Caco-2 (cell line): ENCODE data around the gene MEOX1. TPM values are rescaled to one million over a fixed set of nuclear protein-coding genes. Genes with fewer than 3 reads are reported as not detected.
A peak's percentile ranks its signal among the peaks of the same experiment; 100 is the strongest.

ENCODE experiments used
- BruUV-seq: library from RNA; stranded (reverse); fragments of 400-500 nt; replicated peaks from 2 replicates; lab custom pipeline; 2021; lab: Mats Ljungman, UMichigan
- CTCF ChIA-PET: fragments of 300-600 bp; sonication (Branson Sonifier 250); formaldehyde crosslinking; loops from one replicate; lab custom pipeline; 2022; ENCODE audit warnings: antibody characterized with exemption; lab: Charles Lee
- POLR2A ChIA-PET: fragments of 300-600 bp; sonication (Branson Sonifier 250); formaldehyde crosslinking; loops from one replicate; lab custom pipeline; 2022; ENCODE audit warnings: antibody characterized with exemption; lab: Charles Lee
- DNase-seq, 2 experiments: peaks; one replicate each; pipeline versions ENCODE4 v3.0.0 to v3.0.0-alpha.2; 2020 to 2022
- H3K27me3 ChIP-seq: replicated peaks from 2 replicates; pipeline ENCODE4 v1.6.0; 2011; ENCODE audit warnings: low read length; ENCODE audit not compliant: control insufficient read depth, insufficient read depth
- H3K36me3 ChIP-seq: 2 replicates; pipeline ENCODE4 v1.5.1; 2011; ENCODE audit warnings: low read length; ENCODE audit not compliant: control insufficient read depth, insufficient read depth
- H3K4me1 ChIP-seq: fragments of 250-450 bp; sonication (Bioruptor Pico); 2 replicates; pipeline ENCODE4 v1.5.1; 2020; ENCODE audit warnings: mild to moderate bottlenecking
- H3K4me3 ChIP-seq: 2 replicates; pipeline ENCODE4 v1.5.1; 2011; ENCODE audit warnings: low read depth, mild to moderate bottlenecking, control low read depth, low read length
- H3K9me3 ChIP-seq: fragments of 250-450 bp; sonication (Bioruptor Pico); 2 replicates; pipeline ENCODE4 v1.5.1; 2020; ENCODE audit warnings: mild to moderate bottlenecking, moderate library complexity
- H3K27ac Mint-ChIP-seq: one replicate; pipeline ENCODE4 v1.8.0; 2022; ENCODE audit warnings: mixed read lengths; ENCODE audit not compliant: unreplicated experiment
- H3K27me3 Mint-ChIP-seq: one replicate; pipeline ENCODE4 v1.8.0; 2022; ENCODE audit warnings: mixed read lengths; ENCODE audit not compliant: insufficient read depth, unreplicated experiment
- H3K36me3 Mint-ChIP-seq: one replicate; pipeline ENCODE4 v1.8.0; 2022; ENCODE audit warnings: mild to moderate bottlenecking, mixed read lengths; ENCODE audit not compliant: insufficient read depth, unreplicated experiment
- H3K4me1 Mint-ChIP-seq: one replicate; pipeline ENCODE4 v1.8.0; 2022; ENCODE audit warnings: low read depth, mixed read lengths; ENCODE audit not compliant: unreplicated experiment
- H3K4me3 Mint-ChIP-seq: one replicate; pipeline ENCODE4 v1.8.0; 2022; ENCODE audit warnings: mild to moderate bottlenecking, moderate library complexity, mixed read lengths; ENCODE audit not compliant: unreplicated experiment
- H3K9me3 Mint-ChIP-seq: one replicate; pipeline ENCODE4 v1.8.0; 2022; ENCODE audit warnings: mixed read lengths; ENCODE audit not compliant: unreplicated experiment
- intact Hi-C: fragments of 100-400 bp; cut with micrococcal nuclease; formaldehyde crosslinking; loops from one replicate; pipeline ENCODE4 v1.10.0; 2022; ENCODE audit not compliant: unreplicated experiment
- total RNA-seq: library from RNA; stranded (reverse); gene quantifications from 2 replicates; pipeline ENCODE4 v1.2.3, GENCODE V29; 2022
- TF ChIP-seq, protein P1 (sequence below), 2 experiments: fragments of 200-600 bp in 1 of 2; IDR thresholded peaks; 1 replicate in 1 of 2; 2 replicates in 1 of 2; pipeline versions ENCODE4 v1.5.1 to v1.8.0; 2011 to 2022; ENCODE audit warnings: antibody characterized with exemption in 1 of 2, control low read depth in 1 of 2, inconsistent platforms in 1 of 2, low read depth in 1 of 2, low read length in 1 of 2, mild to moderate bottlenecking in 1 of 2, moderate library complexity in 1 of 2; ENCODE audit not compliant: insufficient read depth in 1 of 2, severe bottlenecking in 1 of 2, unreplicated experiment in 1 of 2

MEOX1 gene
- total RNA-seq, 1 experiment from 2014 or later: 1.7 TPM

DNA sequence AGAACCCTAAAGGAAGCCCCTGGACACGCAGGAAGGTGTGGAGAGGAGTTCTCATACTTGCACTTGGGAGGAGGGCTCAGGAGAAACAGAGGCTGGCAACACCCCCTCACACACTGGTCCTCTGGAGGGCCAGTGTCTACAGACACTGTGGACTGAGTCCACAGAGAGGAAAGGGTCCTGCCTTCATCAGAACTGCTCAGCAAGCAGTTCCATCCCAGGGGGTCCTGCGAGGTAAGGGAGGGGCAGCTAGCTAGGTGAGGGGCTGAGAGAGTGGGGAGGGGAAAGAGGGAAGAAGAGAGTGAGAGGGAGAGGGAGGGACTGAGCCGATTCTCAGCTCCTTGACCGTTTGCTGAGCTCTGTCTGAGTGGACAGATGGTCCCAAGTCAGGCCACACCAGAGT lies 17.7 kb upstream of the MEOX1 start:
- no peak overlapping the region for H3K4me3 ChIP-seq
- H3K27me3 ChIP-seq: no peaks in the 10 kb centered on the region
- H3K36me3 Mint-ChIP-seq: no peaks in the 10 kb centered on the region
- H3K4me3 Mint-ChIP-seq: no peak overlapping the region
- intact Hi-C loops: no loop called here
- no peaks in the 10 kb centered on the region for H3K27me3 Mint-ChIP-seq
- H3K9me3 Mint-ChIP-seq: no peaks in the 10 kb centered on the region
- ChIA-PET CTCF (interaction anchor here (0.6 to 1.0 kb wide), 3 partner anchors 14 to 154 kb away, joined by 3 to 4 read pairs (median 4); partner anchors contain the start of gene DUSP3), POLR2A (no interaction called here)
- H3K36me3 ChIP-seq: no peaks in the 10 kb centered on the region
- H3K4me1 ChIP-seq: peaks cover 19% of the 10 kb centered on the region
- H3K4me1 Mint-ChIP-seq: peaks cover 27% of the 10 kb centered on the region
- H3K9me3 ChIP-seq: no peaks in the 10 kb centered on the region
- H3K27ac Mint-ChIP-seq: no peak overlapping the region
- TF ChIP-seq, protein P1, sequence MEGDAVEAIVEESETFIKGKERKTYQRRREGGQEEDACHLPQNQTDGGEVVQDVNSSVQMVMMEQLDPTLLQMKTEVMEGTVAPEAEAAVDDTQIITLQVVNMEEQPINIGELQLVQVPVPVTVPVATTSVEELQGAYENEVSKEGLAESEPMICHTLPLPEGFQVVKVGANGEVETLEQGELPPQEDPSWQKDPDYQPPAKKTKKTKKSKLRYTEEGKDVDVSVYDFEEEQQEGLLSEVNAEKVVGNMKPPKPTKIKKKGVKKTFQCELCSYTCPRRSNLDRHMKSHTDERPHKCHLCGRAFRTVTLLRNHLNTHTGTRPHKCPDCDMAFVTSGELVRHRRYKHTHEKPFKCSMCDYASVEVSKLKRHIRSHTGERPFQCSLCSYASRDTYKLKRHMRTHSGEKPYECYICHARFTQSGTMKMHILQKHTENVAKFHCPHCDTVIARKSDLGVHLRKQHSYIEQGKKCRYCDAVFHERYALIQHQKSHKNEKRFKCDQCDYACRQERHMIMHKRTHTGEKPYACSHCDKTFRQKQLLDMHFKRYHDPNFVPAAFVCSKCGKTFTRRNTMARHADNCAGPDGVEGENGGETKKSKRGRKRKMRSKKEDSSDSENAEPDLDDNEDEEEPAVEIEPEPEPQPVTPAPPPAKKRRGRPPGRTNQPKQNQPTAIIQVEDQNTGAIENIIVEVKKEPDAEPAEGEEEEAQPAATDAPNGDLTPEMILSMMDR (IDR thresholded peaks at IDR 0.05; ENCODE audit: insufficient read depth in 1 of 2, low read depth in 1 of 2, low read length in 1 of 2, severe bottlenecking in 1 of 2, unreplicated experiment in 1 of 2): no peak
- BruUV-seq: no TSS peak
- no peak for DNase-seq

DNA sequence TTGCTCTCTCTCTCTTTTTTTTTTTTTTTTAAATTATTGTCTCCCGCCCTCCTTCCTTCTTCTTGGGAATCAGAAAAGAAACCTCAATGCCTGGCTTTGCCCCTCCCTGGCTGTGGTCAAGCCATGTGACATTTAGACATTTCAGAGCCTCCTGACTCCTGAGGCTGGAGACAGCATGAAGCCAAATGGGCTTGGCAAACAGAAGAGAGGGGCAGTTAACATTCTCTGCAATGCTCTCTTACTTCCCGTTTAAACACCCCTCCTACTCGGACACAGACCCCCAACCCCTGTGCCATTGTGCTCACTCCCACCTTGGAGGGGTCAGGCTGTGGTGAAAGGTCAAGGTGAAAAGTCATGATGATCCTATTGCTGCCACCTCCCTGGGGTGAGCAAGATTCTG lies 14.7 kb upstream of the MEOX1 start:
- no peak for DNase-seq
- peaks cover 47% of the 10 kb centered on the region for H3K4me1 ChIP-seq
- TF ChIP-seq, protein P1 (IDR thresholded peaks at IDR 0.05; ENCODE audit: insufficient read depth in 1 of 2, low read depth in 1 of 2, low read length in 1 of 2, severe bottlenecking in 1 of 2, unreplicated experiment in 1 of 2): no peak
- no peaks in the 10 kb centered on the region for H3K9me3 ChIP-seq
- Mint-ChIP-seq H3K4me1 (peaks cover 52% of the 10 kb centered on the region), H3K9me3 (no peaks in the 10 kb centered on the region), H3K4me3 (no peak overlapping the region), H3K36me3 (peaks cover 4% of the 10 kb centered on the region), H3K27me3 (no peaks in the 10 kb centered on the region), H3K27ac (peak overlapping the region; percentile 69)
- ChIA-PET POLR2A (no interaction called here), CTCF (interaction anchor here (0.7 kb wide), 1 partner anchor 56 kb away, joined by 3 read pairs; no protein-coding TSS in a partner anchor)
- no peaks in the 10 kb centered on the region for H3K36me3 ChIP-seq
- BruUV-seq: no TSS peak
- H3K27me3 ChIP-seq: no peaks in the 10 kb centered on the region
- H3K4me3 ChIP-seq: no peak overlapping the region
- intact Hi-C loops: no loop called here

DNA sequence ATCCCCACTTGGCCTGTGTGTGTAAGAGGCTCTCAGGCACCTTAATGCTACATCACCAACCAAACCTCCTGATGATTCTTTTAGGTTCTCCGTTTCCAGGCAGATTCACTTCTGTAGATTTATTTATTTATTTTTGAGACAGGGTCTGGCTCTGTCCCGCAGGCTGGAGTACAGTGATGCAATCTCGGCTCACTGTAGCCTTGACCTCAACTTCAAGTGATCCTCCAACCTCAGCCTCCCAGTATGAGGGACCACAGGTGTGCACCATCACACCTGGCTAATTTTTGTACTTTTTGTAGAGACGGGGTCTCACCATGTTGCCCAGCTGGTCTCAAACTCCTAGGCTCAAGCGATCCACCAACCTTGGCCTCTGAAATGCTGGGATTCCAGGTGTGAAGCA lies 12.7 kb upstream of the MEOX1 start:
- POLR2A ChIA-PET: interaction anchor here (0.5 to 2.3 kb wide), 4 partner anchors 28 to 97 kb away, joined by 3 to 14 read pairs (median 8); no protein-coding TSS in a partner anchor
- Histone ChIP-seq H3K27me3 (no peaks in the 10 kb centered on the region), H3K9me3 (no peaks in the 10 kb centered on the region), H3K36me3 (no peaks in the 10 kb centered on the region), H3K4me1 (peaks cover 68% of the 10 kb centered on the region), H3K4me3 (no peak overlapping the region)
- Mint-ChIP-seq H3K27ac (peak overlapping the region; percentile 90), H3K4me3 (no peak overlapping the region), H3K9me3 (no peaks in the 10 kb centered on the region), H3K36me3 (peaks cover 16% of the 10 kb centered on the region), H3K27me3 (no peaks in the 10 kb centered on the region), H3K4me1 (peaks cover 69% of the 10 kb centered on the region)
- TF ChIP-seq, protein P1 (IDR thresholded peaks at IDR 0.05; ENCODE audit: insufficient read depth in 1 of 2, low read depth in 1 of 2, low read length in 1 of 2, severe bottlenecking in 1 of 2, unreplicated experiment in 1 of 2): no peak
- DNase-seq: no peak
- CTCF ChIA-PET: interaction anchor here (0.6 to 5.3 kb wide), 14 partner anchors 9 to 307 kb away, joined by 3 to 208 read pairs (median 3); partner anchors contain the start of gene DHX8
- intact Hi-C loops: loop anchor here (1.0 kb wide), 1 partner anchor 98 kb away; no protein-coding TSS in a partner anchor
- no TSS peak for BruUV-seq
